K562 (cell line): Measurements from ENCODE around the gene CCDC141. TPM values are rescaled to one million over a fixed set of nuclear protein-coding genes. Genes with fewer than 3 reads are reported as not detected.
A peak's percentile ranks its signal among the peaks of the same experiment; 100 is the strongest.

ENCODE experiments used
- ATAC-seq: fragments of 200-7000 bp; cut with Tn5 transposase; 3 replicates; pipeline ENCODE4 v1.9.1; 2020; ENCODE audit warnings: moderate library complexity
- BruUV-seq: library from RNA; stranded (reverse); fragments of 400-500 nt; replicated peaks from 2 replicates; lab custom pipeline; 2021; lab: Mats Ljungman, UMichigan
- CTCF ChIA-PET: fragments of 300-600 bp; formaldehyde crosslinking; extraction: SDS; loops from one replicate; lab custom pipeline; 2021; ENCODE audit warnings: low intra/inter-chr PET ratio; lab: Yijun Ruan, JAX
- POLR2A ChIA-PET: fragments of 300-600, 350-650 bp; sonication (Branson Sonifier 250); formaldehyde crosslinking; extraction: SDS; loops from one replicate; lab custom pipeline; 2021; ENCODE audit warnings: antibody characterized with exemption, inconsistent platforms; lab: Yijun Ruan, JAX
- DNase-seq, 4 experiments: peaks; one replicate each; pipeline versions ENCODE4 v3.0.0 to v3.0.0-alpha.2; 2011 to 2018; ENCODE audit warnings: low spot score in 3 of 4, mixed read lengths in 3 of 4; ENCODE audit errors: extremely low read depth in 1 of 4
- FAIRE-seq: peaks from 2 replicates; lab custom pipeline; 2011; peaks lifted over from hg19 to GRCh38; lab: Jason Lieb, UNC
- H2AFZ ChIP-seq: 2 replicates; pipeline ENCODE4 v1.6.0; 2011; ENCODE audit warnings: low read depth, low read length, control low read depth, inconsistent platforms
- H3K27ac ChIP-seq: fragments of 200-600 bp; 3 replicates; pipeline ENCODE4 v1.8.0; 2011; ENCODE audit warnings: low read depth, mild to moderate bottlenecking, control low read depth, inconsistent platforms, low read length, moderate library complexity, mixed read lengths; ENCODE audit errors: extremely low read depth
- H3K27me3 ChIP-seq, 2 experiments: fragments of 300-600 bp in 1 of 2; 2 replicates in 1 of 2; 3 replicates in 1 of 2; pipeline versions ENCODE4 v1.6.0 to v1.8.0; 2011; ENCODE audit warnings: inconsistent platforms in 2 of 2, low read length in 2 of 2, mild to moderate bottlenecking in 1 of 2, mixed read lengths in 1 of 2, moderate library complexity in 1 of 2; ENCODE audit not compliant: control insufficient read depth in 2 of 2, insufficient read depth in 2 of 2
- H3K36me3 ChIP-seq: fragments of 300-600 bp; 3 replicates; pipeline ENCODE4 v1.8.0; 2011; ENCODE audit warnings: mild to moderate bottlenecking, low read length, inconsistent platforms; ENCODE audit not compliant: control insufficient read depth, insufficient read depth
- H3K4me1 ChIP-seq, 2 experiments: fragments of 200-600 bp in 1 of 2; replicated peaks in 1 of 2; 2 replicates in 1 of 2; 3 replicates in 1 of 2; pipeline versions ENCODE4 v1.5.1 to v1.8.0; 2011; ENCODE audit warnings: inconsistent platforms in 2 of 2, low read length in 2 of 2, mild to moderate bottlenecking in 1 of 2, mixed read lengths in 1 of 2, moderate library complexity in 1 of 2; ENCODE audit not compliant: control insufficient read depth in 2 of 2, insufficient read depth in 2 of 2
- H3K4me2 ChIP-seq: 2 replicates; pipeline ENCODE4 v1.6.1; 2011; ENCODE audit warnings: low read length, control low read depth, inconsistent platforms, mixed read lengths; ENCODE audit not compliant: insufficient read depth
- H3K4me3 ChIP-seq: fragments of 200-600 bp; sonication (generic), shearing (Covaris generic); 2 replicates; pipeline ENCODE4 v1.5.1; 2016; ENCODE audit warnings: control low read depth, inconsistent platforms
- H3K79me2 ChIP-seq: fragments of 200-600 bp; 3 replicates; pipeline ENCODE4 v1.8.0; 2011; ENCODE audit warnings: low read length, inconsistent platforms; ENCODE audit not compliant: control insufficient read depth, insufficient read depth
- H3K9ac ChIP-seq, 2 experiments: 2 replicates each; pipeline versions ENCODE4 v1.6.0 to v1.6.1; 2011; ENCODE audit warnings: low read depth in 2 of 2, low read length in 2 of 2, control low read depth in 1 of 2, inconsistent platforms in 1 of 2, mild to moderate bottlenecking in 1 of 2, mixed read lengths in 1 of 2; ENCODE audit not compliant: insufficient read depth in 1 of 2
- H3K9me1 ChIP-seq: one replicate; pipeline ENCODE4 v1.6.0; 2011; ENCODE audit warnings: inconsistent platforms, mild to moderate bottlenecking, low read length, moderate library complexity; ENCODE audit not compliant: control insufficient read depth, insufficient read depth
- H3K9me3 ChIP-seq: replicated peaks from 2 replicates; pipeline ENCODE4 v1.5.1; 2011; ENCODE audit warnings: low read depth, low read length, inconsistent platforms; ENCODE audit not compliant: control insufficient read depth, insufficient read depth
- H4K20me1 ChIP-seq: replicated peaks from 2 replicates; pipeline ENCODE4 v1.6.1; 2011; ENCODE audit warnings: low read length, inconsistent platforms, mixed read lengths; ENCODE audit not compliant: control insufficient read depth, insufficient read depth
- TCF3 ChIP-seq: sonication (generic); formaldehyde crosslinking; IDR thresholded peaks from 2 replicates; pipeline ENCODE4 v1.4.0; 2020; ENCODE audit warnings: mild to moderate bottlenecking, missing genetic modification reagents
- TEAD1 ChIP-seq, 2 experiments: fragments of 450-650 bp in 1 of 2; sonication (generic) in 1 of 2; formaldehyde crosslinking; IDR thresholded peaks; 2 replicates each; pipeline versions ENCODE4 v1.4.0 to v1.8.0; 2020 to 2022; ENCODE audit warnings: mild to moderate bottlenecking in 2 of 2, missing genetic modification reagents in 1 of 2
- WGBS: fragments of 100-300 bp; shearing (Covaris generic); methylation state at CpG from one replicate; pipeline ENCODE4 v1.1.6; 2016; ENCODE audit warnings: low coverage, mixed read lengths; ENCODE audit not compliant: insufficient coverage; ENCODE audit errors: missing lambda C conversion rate; 5-methylcytosine and 5-hydroxymethylcytosine counted together
- in situ Hi-C: fragments of 300-500 bp; cut with MboI; formaldehyde crosslinking; loops from 4 replicates; pipeline ENCODE4 v1.15.0; 2018; ENCODE audit warnings: inconsistent platforms, mixed read lengths
- intact Hi-C: fragments of 100-400 bp; cut with micrococcal nuclease; formaldehyde crosslinking; loops from 2 replicates; pipeline ENCODE4 v1.14.2; 2022
- polyA plus RNA-seq, 8 experiments: library from polyadenylated mRNA; depleted of rRNA in 4 of 8; stranded (reverse) in 5 of 8; unstranded in 3 of 8; fragments of >200 nt; fragmentation: Nextera tagmentation in 2 of 8; fragmentation: Illumina TruSeq in 1 of 8; extraction: Ambion mirVana in 2 of 8; extraction: Trizol in 1 of 8; gene quantifications; 2 replicates each; pipeline versions ENCODE4 v1.2.1 to v1.2.3, GENCODE V29; 2011 to 2014; ENCODE audit warnings: inconsistent platforms in 1 of 8, missing spikeins in 1 of 8
- total RNA-seq, 7 experiments: library from RNA; depleted of rRNA in 6 of 7; stranded (reverse); fragments of >200 nt in 6 of 7; fragmentation: Illumina TruSeq in 2 of 7; extraction: Trizol in 2 of 7; gene quantifications; 2 replicates each; pipeline versions ENCODE4 v1.2.1 to v1.2.3, GENCODE V29; 2011 to 2021; ENCODE audit warnings: low replicate concordance in 1 of 7
- TF ChIP-seq, protein P1 (sequence below): fragments of 450-650 bp; IDR thresholded peaks from 2 replicates; pipeline ENCODE4 v1.7.1; 2018; ENCODE audit warnings: mild to moderate bottlenecking, low read depth; ENCODE audit not compliant: partially characterized antibody
- TF ChIP-seq, protein P2 (sequence below): fragments of 450-650 bp; formaldehyde crosslinking; IDR thresholded peaks from 2 replicates; pipeline ENCODE4 v1.4.0; 2020; ENCODE audit warnings: mild to moderate bottlenecking
- TF ChIP-seq, protein P3 (sequence below): fragments of 250-450 bp; sonication (Bioruptor Pico); IDR thresholded peaks from 2 replicates; pipeline ENCODE4 v1.8.0; 2021; ENCODE audit warnings: borderline replicate concordance, mild to moderate bottlenecking, moderate library complexity; ENCODE audit not compliant: poor library complexity, severe bottlenecking
- TF ChIP-seq, protein P4 (sequence below): sonication (generic); formaldehyde crosslinking; IDR thresholded peaks from 2 replicates; pipeline ENCODE4 v1.8.0; 2022; ENCODE audit warnings: mild to moderate bottlenecking, missing genetic modification reagents, borderline replicate concordance

CCDC141 gene
- total and polyA plus RNA-seq, 9 of the 15 experiments (the other 6 are each of a cell fraction or from before 2014, with no cell fraction given), result 0.09 TPM; not detected in 8

DNA sequence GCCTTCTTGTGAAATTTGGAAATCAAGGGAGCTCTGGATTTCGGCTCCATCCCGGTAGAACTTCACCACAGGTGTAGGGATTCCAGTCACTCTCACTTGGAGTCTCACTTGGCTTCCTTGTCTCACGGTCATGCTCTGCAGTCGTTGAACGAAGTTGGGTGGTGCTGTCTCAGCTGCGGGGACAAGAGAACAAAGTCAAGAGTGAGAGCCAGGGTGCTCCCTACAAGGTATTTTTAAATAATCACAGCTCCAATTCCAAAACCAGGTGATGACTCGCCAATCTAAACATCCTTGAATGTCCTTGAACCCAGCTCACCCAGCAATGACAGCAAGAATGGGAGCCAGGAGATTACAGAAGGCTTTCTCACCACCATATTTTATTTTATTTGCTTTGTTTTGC lies 249.4 kb downstream of the CCDC141 start (continued):
- TF ChIP-seq, protein P1, sequence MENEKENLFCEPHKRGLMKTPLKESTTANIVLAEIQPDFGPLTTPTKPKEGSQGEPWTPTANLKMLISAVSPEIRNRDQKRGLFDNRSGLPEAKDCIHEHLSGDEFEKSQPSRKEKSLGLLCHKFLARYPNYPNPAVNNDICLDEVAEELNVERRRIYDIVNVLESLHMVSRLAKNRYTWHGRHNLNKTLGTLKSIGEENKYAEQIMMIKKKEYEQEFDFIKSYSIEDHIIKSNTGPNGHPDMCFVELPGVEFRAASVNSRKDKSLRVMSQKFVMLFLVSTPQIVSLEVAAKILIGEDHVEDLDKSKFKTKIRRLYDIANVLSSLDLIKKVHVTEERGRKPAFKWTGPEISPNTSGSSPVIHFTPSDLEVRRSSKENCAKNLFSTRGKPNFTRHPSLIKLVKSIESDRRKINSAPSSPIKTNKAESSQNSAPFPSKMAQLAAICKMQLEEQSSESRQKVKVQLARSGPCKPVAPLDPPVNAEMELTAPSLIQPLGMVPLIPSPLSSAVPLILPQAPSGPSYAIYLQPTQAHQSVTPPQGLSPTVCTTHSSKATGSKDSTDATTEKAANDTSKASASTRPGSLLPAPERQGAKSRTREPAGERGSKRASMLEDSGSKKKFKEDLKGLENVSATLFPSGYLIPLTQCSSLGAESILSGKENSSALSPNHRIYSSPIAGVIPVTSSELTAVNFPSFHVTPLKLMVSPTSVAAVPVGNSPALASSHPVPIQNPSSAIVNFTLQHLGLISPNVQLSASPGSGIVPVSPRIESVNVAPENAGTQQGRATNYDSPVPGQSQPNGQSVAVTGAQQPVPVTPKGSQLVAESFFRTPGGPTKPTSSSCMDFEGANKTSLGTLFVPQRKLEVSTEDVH, result no peak
- no peak for TF ChIP-seq TCF3 (CRISPR knock-in tag)
- TF ChIP-seq, protein P2, sequence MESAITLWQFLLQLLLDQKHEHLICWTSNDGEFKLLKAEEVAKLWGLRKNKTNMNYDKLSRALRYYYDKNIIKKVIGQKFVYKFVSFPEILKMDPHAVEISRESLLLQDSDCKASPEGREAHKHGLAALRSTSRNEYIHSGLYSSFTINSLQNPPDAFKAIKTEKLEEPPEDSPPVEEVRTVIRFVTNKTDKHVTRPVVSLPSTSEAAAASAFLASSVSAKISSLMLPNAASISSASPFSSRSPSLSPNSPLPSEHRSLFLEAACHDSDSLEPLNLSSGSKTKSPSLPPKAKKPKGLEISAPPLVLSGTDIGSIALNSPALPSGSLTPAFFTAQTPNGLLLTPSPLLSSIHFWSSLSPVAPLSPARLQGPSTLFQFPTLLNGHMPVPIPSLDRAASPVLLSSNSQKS (CRISPR knock-in tag), result no peak
- TF ChIP-seq, protein P3, sequence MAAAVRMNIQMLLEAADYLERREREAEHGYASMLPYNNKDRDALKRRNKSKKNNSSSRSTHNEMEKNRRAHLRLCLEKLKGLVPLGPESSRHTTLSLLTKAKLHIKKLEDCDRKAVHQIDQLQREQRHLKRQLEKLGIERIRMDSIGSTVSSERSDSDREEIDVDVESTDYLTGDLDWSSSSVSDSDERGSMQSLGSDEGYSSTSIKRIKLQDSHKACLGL (CRISPR knock-in tag), result no peak

DNA sequence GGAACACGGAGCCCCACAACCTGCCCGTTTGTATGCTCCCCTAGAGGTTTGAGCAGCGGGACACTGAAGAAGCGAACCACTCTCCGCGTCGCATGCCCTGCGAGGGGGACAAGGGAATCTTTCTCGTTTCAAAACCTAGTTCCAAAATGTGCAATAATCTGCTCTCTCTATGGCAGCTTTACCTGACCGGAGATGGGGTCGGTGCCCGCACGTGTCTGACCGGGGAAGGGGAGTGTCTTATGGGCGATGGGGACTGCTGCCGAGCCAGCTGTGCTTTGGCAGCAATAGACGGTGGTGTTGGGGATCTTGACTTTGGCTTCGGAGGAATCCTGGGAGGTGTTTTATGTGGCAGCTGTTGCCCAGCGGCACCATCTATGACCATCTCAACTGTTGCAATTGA lies 250.6 kb downstream of the CCDC141 start:
- Histone ChIP-seq H3K27ac (no peak overlapping the region), H3K9ac (0 out of 4 replicates have a peak overlapping the region, but pooled peaks of 1 of the 2 experiments have one; percentile 8), H3K4me2 (no peak overlapping the region), H2AFZ (no peak overlapping the region), H4K20me1 (no peaks in the 10 kb centered on the region), H3K79me2 (no peaks in the 10 kb centered on the region), H3K27me3 (peaks cover 4 to 11% of the 10 kb centered on the region in 2 experiments; a peak in 3 of 5 replicates), H3K9me1 (no peaks in the 10 kb centered on the region), H3K4me3 (no peak overlapping the region), H3K4me1 (no peaks in the 10 kb centered on the region), H3K36me3 (no peaks in the 10 kb centered on the region), H3K9me3 (no peaks in the 10 kb centered on the region)
- DNase-seq, result no peak
- ChIA-PET POLR2A (interaction anchor here (0.7 kb wide), 1 partner anchor 236 kb away, joined by 3 read pairs; no protein-coding TSS in a partner anchor), CTCF (interaction anchor here (0.6 kb wide), 2 partner anchors 700 to 758 kb away, joined by 3 to 5 read pairs; no protein-coding TSS in a partner anchor)
- ATAC-seq, result no peak; the same call in 2 of the 3 replicates
- intact Hi-C loops, result loop anchor here (10.0 kb wide), 1 partner anchor 645 kb away; no protein-coding TSS in a partner anchor
- FAIRE-seq, result no peak
- 1% methylated on average over 19 of the region's 19 CpGs for WGBS
- in situ Hi-C loops, result loop anchor here (10.0 kb wide), 1 partner anchor 115 kb away; no protein-coding TSS in a partner anchor
- BruUV-seq, result no TSS peak
- no peak for TF ChIP-seq TEAD1 (CRISPR knock-in tag; IDR thresholded peaks at IDR 0.05)
- TF ChIP-seq, protein P4, sequence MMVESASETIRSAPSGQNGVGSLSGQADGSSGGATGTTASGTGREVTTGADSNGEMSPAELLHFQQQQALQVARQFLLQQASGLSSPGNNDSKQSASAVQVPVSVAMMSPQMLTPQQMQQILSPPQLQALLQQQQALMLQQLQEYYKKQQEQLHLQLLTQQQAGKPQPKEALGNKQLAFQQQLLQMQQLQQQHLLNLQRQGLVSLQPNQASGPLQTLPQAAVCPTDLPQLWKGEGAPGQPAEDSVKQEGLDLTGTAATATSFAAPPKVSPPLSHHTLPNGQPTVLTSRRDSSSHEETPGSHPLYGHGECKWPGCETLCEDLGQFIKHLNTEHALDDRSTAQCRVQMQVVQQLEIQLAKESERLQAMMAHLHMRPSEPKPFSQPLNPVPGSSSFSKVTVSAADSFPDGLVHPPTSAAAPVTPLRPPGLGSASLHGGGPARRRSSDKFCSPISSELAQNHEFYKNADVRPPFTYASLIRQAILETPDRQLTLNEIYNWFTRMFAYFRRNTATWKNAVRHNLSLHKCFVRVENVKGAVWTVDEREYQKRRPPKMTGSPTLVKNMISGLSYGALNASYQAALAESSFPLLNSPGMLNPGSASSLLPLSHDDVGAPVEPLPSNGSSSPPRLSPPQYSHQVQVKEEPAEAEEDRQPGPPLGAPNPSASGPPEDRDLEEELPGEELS (CRISPR knock-in tag), result no peak
